Keratinocyte (primary cell): ENCODE results near the gene TXLNB.

Experiments
- CTCF ChIP-seq, 3 experiments: IDR thresholded peaks in 1 of 3; conservative IDR thresholded peaks in 1 of 3; optimal IDR thresholded peaks in 1 of 3; 2 replicates in 2 of 3; 3 replicates in 1 of 3; pipeline versions ENCODE3 to v1.5.1; 2011; ENCODE audit warnings: low read length in 3 of 3, mild to moderate bottlenecking in 3 of 3, moderate library complexity in 2 of 3, control low read depth in 1 of 3, inconsistent platforms in 1 of 3; ENCODE audit not compliant: insufficient read depth in 2 of 3; ENCODE audit errors: extremely low read depth in 1 of 3
- EZH2 ChIP-seq: IDR thresholded peaks from one replicate; pipeline ENCODE4 v1.6.1; 2012; ENCODE audit warnings: inconsistent platforms, mild to moderate bottlenecking, low read length, moderate library complexity

- TF ChIP-seq CTCF (optimal IDR thresholded peaks at IDR 0.05 in 1 of 3, IDR thresholded peaks at IDR 0.05 in 1 of 3, conservative IDR thresholded peaks at IDR 0.05 in 1 of 3; ENCODE audit: extremely low read depth in 1 of 3, insufficient read depth in 2 of 3, low read length in 3 of 3) (no peak), EZH2 (no peak)
Observed at GRCh38 chr6:139284789-139285188, 7.0 kb downstream of the TXLNB start.
